ENCODE results near the gene TCEA2. TPM values are rescaled to one million over a fixed set of nuclear protein-coding genes. Genes with fewer than 3 reads are reported as not detected.

Gene TCEA2
- total and polyA plus RNA-seq, 7 experiments from 2014 or later: 22.2 to 73.2 (median 36.4) TPM

DNA sequence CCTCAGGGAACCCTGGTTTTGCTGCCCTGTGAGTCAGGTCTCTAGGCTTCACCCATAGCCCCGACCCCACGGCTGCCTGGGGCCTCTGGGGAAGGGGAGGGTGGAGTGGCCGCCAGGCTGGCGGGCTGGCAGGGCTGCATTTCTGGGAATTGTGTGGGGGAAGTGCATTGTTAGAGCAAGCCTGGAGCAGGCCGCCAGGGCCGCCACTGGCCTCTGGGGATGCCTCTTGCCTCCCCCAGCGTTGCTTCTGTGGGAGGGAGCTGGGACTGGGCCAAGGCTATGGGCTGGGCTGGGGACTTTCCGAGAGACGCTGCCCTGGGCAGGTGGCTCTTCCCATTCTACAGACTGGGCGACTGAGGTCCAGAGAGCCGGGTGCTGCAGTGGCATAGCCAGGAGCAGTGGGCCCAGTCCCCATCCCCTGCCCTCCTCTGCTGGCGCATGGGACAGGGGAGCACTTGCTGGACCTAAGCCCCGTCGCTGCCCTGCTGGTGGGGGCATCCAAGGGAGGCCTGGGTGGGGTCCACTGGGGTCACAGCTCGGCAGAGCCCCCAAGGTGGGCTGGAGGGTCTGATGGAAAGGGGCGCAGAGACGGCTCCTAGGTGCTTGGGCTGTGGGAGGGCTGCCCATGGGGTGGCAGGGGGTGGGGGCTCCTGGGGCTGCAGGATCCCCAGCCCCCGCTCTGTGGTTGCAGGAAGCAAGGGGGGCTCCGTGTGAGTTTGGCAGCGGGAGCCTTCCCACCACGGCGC is 6.9 kb upstream of the TCEA2 start:
- no peak for DNase-seq

GRCh38 chr20:64056639-64056888 is 6.4 kb upstream of the TCEA2 start:
- H3K9me3 ChIP-seq (ENCODE audit: control insufficient read depth in 2 of 3, low read length in 3 of 3): no peaks in the 10 kb centered on the region
- H3K27me3 Mint-ChIP-seq: peaks cover 5 to 10% (median 8%) of the 10 kb centered on the region in 5 donors
- no peak overlapping the region for H3K27ac ChIP-seq (ENCODE audit: low read depth, low read length)
- no peak for DNase-seq
- no peak overlapping the region for H3K27ac Mint-ChIP-seq
- H3K36me3 Mint-ChIP-seq: peaks cover 0 to 2% (median 0%) of the 10 kb centered on the region in 5 donors
- H3K36me3 ChIP-seq (ENCODE audit: control insufficient read depth in 2 of 3, insufficient read depth in 3 of 3, low read length in 3 of 3): no peaks in the 10 kb centered on the region
- H3K9me3 Mint-ChIP-seq: no peaks in the 10 kb centered on the region
- intact Hi-C loops (cut with micrococcal nuclease): loop anchor here in 1 of 2 donors (5.0 kb wide), 1 partner anchor 519 kb away; the partner anchor contains the start of gene PTK6
- no peak overlapping the region for H3K4me3 Mint-ChIP-seq
- CTCF ChIA-PET: no interaction called here
- H3K4me1 Mint-ChIP-seq: peaks cover 0 to 26% (median 8%) of the 10 kb centered on the region in 7 donors
- peaks cover 0 to 7% of the 10 kb centered on the region in 2 donors for H3K27me3 ChIP-seq (ENCODE audit: control insufficient read depth in 2 of 2, insufficient read depth in 2 of 2, low read length in 2 of 2)
- POLR2A ChIA-PET: interaction anchor here (1.9 kb wide), 1 partner anchor 16 kb away, joined by 23 read pairs; no protein-coding TSS in a partner anchor
- ATAC-seq: no peak
- H3K4me3 ChIP-seq (ENCODE audit: low read length): no peak overlapping the region
- peaks cover 0 to 8% of the 10 kb centered on the region in 2 donors for H3K4me1 ChIP-seq (ENCODE audit: control insufficient read depth in 2 of 2, insufficient read depth in 2 of 2, low read length in 2 of 2)

More for the DNA sequence above, 6.9 kb upstream of the TCEA2 start:
- H3K27me3 ChIP-seq (ENCODE audit: control insufficient read depth in 2 of 2, insufficient read depth in 2 of 2, low read length in 2 of 2): peaks cover 0 to 9% of the 10 kb centered on the region in 2 donors
- peaks cover 0 to 26% (median 8%) of the 10 kb centered on the region in 7 donors for H3K4me1 Mint-ChIP-seq
- peaks cover 0 to 2% (median 0%) of the 10 kb centered on the region in 5 donors for H3K36me3 Mint-ChIP-seq
- H3K27ac Mint-ChIP-seq: no peak overlapping the region
- CTCF ChIA-PET: no interaction called here
- no peak for ATAC-seq
- H3K9me3 ChIP-seq (ENCODE audit: control insufficient read depth in 2 of 3, low read length in 3 of 3): no peaks in the 10 kb centered on the region
- peaks cover 5 to 12% (median 8%) of the 10 kb centered on the region in 5 donors for H3K27me3 Mint-ChIP-seq
- peaks cover 0 to 8% of the 10 kb centered on the region in 2 donors for H3K4me1 ChIP-seq (ENCODE audit: control insufficient read depth in 2 of 2, insufficient read depth in 2 of 2, low read length in 2 of 2)
- H3K27ac ChIP-seq (ENCODE audit: low read depth, low read length): no peak overlapping the region
- POLR2A ChIA-PET: interaction anchor here (1.9 kb wide), 1 partner anchor 15 kb away, joined by 23 read pairs; no protein-coding TSS in a partner anchor
- intact Hi-C loops (cut with micrococcal nuclease): loop anchor here in 1 of 2 donors (5.0 kb wide), 1 partner anchor 519 kb away; the partner anchor contains the start of gene PTK6
- H3K4me3 ChIP-seq (ENCODE audit: low read length): no peak overlapping the region
- H3K9me3 Mint-ChIP-seq: no peaks in the 10 kb centered on the region
- H3K36me3 ChIP-seq (ENCODE audit: control insufficient read depth in 2 of 3, insufficient read depth in 3 of 3, low read length in 3 of 3): no peaks in the 10 kb centered on the region
- H3K4me3 Mint-ChIP-seq: peak overlapping the region in 1 of 10 donors; percentile 25

GRCh38 chr20:64056889-64057627 is 5.9 kb upstream of the TCEA2 start:
- Histone ChIP-seq H3K9me3 (ENCODE audit: control insufficient read depth in 2 of 3, low read length in 3 of 3) (no peaks in the 10 kb centered on the region), H3K4me3 (ENCODE audit: low read length) (peak overlapping the region; percentile 16), H3K36me3 (ENCODE audit: control insufficient read depth in 2 of 3, insufficient read depth in 3 of 3, low read length in 3 of 3) (no peaks in the 10 kb centered on the region), H3K4me1 (ENCODE audit: control insufficient read depth in 2 of 2, insufficient read depth in 2 of 2, low read length in 2 of 2) (peaks cover 0 to 8% of the 10 kb centered on the region in 2 donors), H3K27ac (ENCODE audit: low read depth, low read length) (peak overlapping the region; percentile 43), H3K27me3 (ENCODE audit: control insufficient read depth in 2 of 2, insufficient read depth in 2 of 2, low read length in 2 of 2) (peaks cover 0 to 2% of the 10 kb centered on the region in 2 donors)
- Mint-ChIP-seq H3K9me3 (no peaks in the 10 kb centered on the region), H3K4me1 (peaks cover 0 to 28% (median 9%) of the 10 kb centered on the region in 7 donors), H3K27me3 (peaks cover 4 to 8% (median 6%) of the 10 kb centered on the region in 5 donors), H3K36me3 (peaks cover 0 to 2% (median 0%) of the 10 kb centered on the region in 5 donors), H3K4me3 (peak overlapping the region; percentile 44 to 85 (median 72)), H3K27ac (peak overlapping the region in 7 of 9 donors; percentile 14 to 82 (median 52))
- CTCF ChIA-PET: interaction anchor here (0.6 to 4.3 kb wide), 9 partner anchors 10 to 532 kb away, joined by 3 to 54 read pairs (median 3); partner anchors contain the start of genes C20orf204 and PRPF6
- DNase-seq (peak in 1 of 9 donors; percentile 35), ATAC-seq (peak; percentile 58)
- POLR2A ChIA-PET: interaction anchor here (0.7 to 1.9 kb wide), 5 partner anchors 16 to 77 kb away, joined by 3 to 23 read pairs (median 3); partner anchors contain the start of gene PRPF6
- intact Hi-C loops (cut with micrococcal nuclease): loop anchor here (1.0 to 5.0 kb wide), 6 partner anchors 8 to 520 kb away; partner anchors contain the start of genes PTK6 (in 1 of the 2) and SOX18 (in 1 of the 2)

GRCh38 chr20:64057628-64058498 is 5.1 kb upstream of the TCEA2 start:
- peak overlapping the region; percentile 52 to 85 (median 72) for H3K4me3 Mint-ChIP-seq
- Histone ChIP-seq H3K36me3 (ENCODE audit: control insufficient read depth in 2 of 3, insufficient read depth in 3 of 3, low read length in 3 of 3) (no peaks in the 10 kb centered on the region), H3K27ac (ENCODE audit: low read depth, low read length) (peak overlapping the region; percentile 43), H3K9me3 (ENCODE audit: control insufficient read depth in 2 of 3, low read length in 3 of 3) (no peaks in the 10 kb centered on the region), H3K4me1 (ENCODE audit: control insufficient read depth in 2 of 2, insufficient read depth in 2 of 2, low read length in 2 of 2) (peaks cover 0 to 15% of the 10 kb centered on the region in 2 donors), H3K4me3 (ENCODE audit: low read length) (peak overlapping the region; percentile 16), H3K27me3 (ENCODE audit: control insufficient read depth in 2 of 2, insufficient read depth in 2 of 2, low read length in 2 of 2) (no peaks in the 10 kb centered on the region)
- peaks cover 4 to 8% (median 5%) of the 10 kb centered on the region in 5 donors for H3K27me3 Mint-ChIP-seq
- ATAC-seq (peak; percentile 89), DNase-seq (peak; percentile 55 to 86 (median 69))
- H3K9me3 Mint-ChIP-seq: no peaks in the 10 kb centered on the region
- H3K36me3 Mint-ChIP-seq: peaks cover 0 to 2% (median 0%) of the 10 kb centered on the region in 5 donors
- ChIA-PET CTCF (interaction anchor here (0.5 to 4.3 kb wide), 10 partner anchors 11 to 532 kb away, joined by 3 to 54 read pairs (median 3); partner anchors contain the start of genes C20orf204 and PRPF6), POLR2A (interaction anchor here (0.7 to 1.9 kb wide), 5 partner anchors 17 to 77 kb away, joined by 3 to 23 read pairs (median 3); partner anchors contain the start of gene PRPF6)
- intact Hi-C loops (cut with micrococcal nuclease): loop anchor here (1.0 to 5.0 kb wide), 6 partner anchors 9 to 521 kb away; partner anchors contain the start of genes PTK6 (in 1 of the 2) and SOX18 (in 1 of the 2)
- peaks cover 0 to 30% (median 11%) of the 10 kb centered on the region in 7 donors for H3K4me1 Mint-ChIP-seq
- peak overlapping the region in 7 of 9 donors; percentile 14 to 82 (median 52) for H3K27ac Mint-ChIP-seq

- no peaks in the 10 kb centered on the region for H3K9me3 ChIP-seq (ENCODE audit: control insufficient read depth in 2 of 3, low read length in 3 of 3)
- H3K27me3 Mint-ChIP-seq: peaks cover 0 to 3% (median under 1%) of the 10 kb centered on the region in 5 donors
- H3K4me3 Mint-ChIP-seq: peak overlapping the region in 3 of 10 donors; percentile 9 to 85 (median 81)
- ATAC-seq (no peak), DNase-seq (no peak)
- no peaks in the 10 kb centered on the region for H3K36me3 ChIP-seq (ENCODE audit: control insufficient read depth in 2 of 3, insufficient read depth in 3 of 3, low read length in 3 of 3)
- H3K4me3 ChIP-seq (ENCODE audit: low read length): no peak overlapping the region
- ChIA-PET CTCF (interaction anchor here (4.3 kb wide), 1 partner anchor 19 kb away, joined by 54 read pairs; no protein-coding TSS in a partner anchor), POLR2A (interaction anchor here (1.8 kb wide), 1 partner anchor 78 kb away, joined by 6 read pairs; the partner anchor contains the start of gene PRPF6)
- H3K27me3 ChIP-seq (ENCODE audit: control insufficient read depth in 2 of 2, insufficient read depth in 2 of 2, low read length in 2 of 2): no peaks in the 10 kb centered on the region
- peaks cover under 1 to 30% (median 11%) of the 10 kb centered on the region in 7 donors for H3K4me1 Mint-ChIP-seq
- H3K27ac ChIP-seq (ENCODE audit: low read depth, low read length): no peak overlapping the region
- peaks cover 0 to 16% of the 10 kb centered on the region in 2 donors for H3K4me1 ChIP-seq (ENCODE audit: control insufficient read depth in 2 of 2, insufficient read depth in 2 of 2, low read length in 2 of 2)
- H3K36me3 Mint-ChIP-seq: peaks cover 0 to 2% (median 0%) of the 10 kb centered on the region in 5 donors
- no peaks in the 10 kb centered on the region for H3K9me3 Mint-ChIP-seq
- intact Hi-C loops (cut with micrococcal nuclease): loop anchor here in 1 of 2 donors (5.0 kb wide), 1 partner anchor 521 kb away; the partner anchor contains the start of gene PTK6
- H3K27ac Mint-ChIP-seq: peak overlapping the region in 2 of 9 donors; percentile 15 to 55
Observed at GRCh38 chr20:64058536-64058935, 4.5 kb upstream of the TCEA2 start.
